Stimulated activated naive CD8-positive, alpha-beta T cell treated with anti-CD3 and anti-CD28 coated beads, Interleukin-15, Interleukin-2, amounts not matched to agents 100 ng/mL and 50 ng/mL, for 24 hours (primary cell): ENCODE data around the gene R3HDML.

Source experiments
- H3K27ac Mint-ChIP-seq: one replicate; pipeline ENCODE4 v1.8.0; 2021; ENCODE audit warnings: mild to moderate bottlenecking, mixed read lengths
- H3K27me3 Mint-ChIP-seq: one replicate; pipeline ENCODE4 v1.8.0; 2021; ENCODE audit warnings: mixed read lengths
- H3K36me3 Mint-ChIP-seq: one replicate; pipeline ENCODE4 v1.8.0; 2021; ENCODE audit warnings: low read depth, mixed read lengths
- H3K4me1 Mint-ChIP-seq: one replicate; pipeline ENCODE4 v1.8.0; 2021; ENCODE audit warnings: low read depth, mixed read lengths
- H3K4me3 Mint-ChIP-seq: one replicate; pipeline ENCODE4 v1.8.0; 2021; ENCODE audit warnings: mild to moderate bottlenecking, mixed read lengths
- H3K9me3 Mint-ChIP-seq: one replicate; pipeline ENCODE4 v1.8.0; 2021; ENCODE audit warnings: mixed read lengths

R3HDML gene

DNA sequence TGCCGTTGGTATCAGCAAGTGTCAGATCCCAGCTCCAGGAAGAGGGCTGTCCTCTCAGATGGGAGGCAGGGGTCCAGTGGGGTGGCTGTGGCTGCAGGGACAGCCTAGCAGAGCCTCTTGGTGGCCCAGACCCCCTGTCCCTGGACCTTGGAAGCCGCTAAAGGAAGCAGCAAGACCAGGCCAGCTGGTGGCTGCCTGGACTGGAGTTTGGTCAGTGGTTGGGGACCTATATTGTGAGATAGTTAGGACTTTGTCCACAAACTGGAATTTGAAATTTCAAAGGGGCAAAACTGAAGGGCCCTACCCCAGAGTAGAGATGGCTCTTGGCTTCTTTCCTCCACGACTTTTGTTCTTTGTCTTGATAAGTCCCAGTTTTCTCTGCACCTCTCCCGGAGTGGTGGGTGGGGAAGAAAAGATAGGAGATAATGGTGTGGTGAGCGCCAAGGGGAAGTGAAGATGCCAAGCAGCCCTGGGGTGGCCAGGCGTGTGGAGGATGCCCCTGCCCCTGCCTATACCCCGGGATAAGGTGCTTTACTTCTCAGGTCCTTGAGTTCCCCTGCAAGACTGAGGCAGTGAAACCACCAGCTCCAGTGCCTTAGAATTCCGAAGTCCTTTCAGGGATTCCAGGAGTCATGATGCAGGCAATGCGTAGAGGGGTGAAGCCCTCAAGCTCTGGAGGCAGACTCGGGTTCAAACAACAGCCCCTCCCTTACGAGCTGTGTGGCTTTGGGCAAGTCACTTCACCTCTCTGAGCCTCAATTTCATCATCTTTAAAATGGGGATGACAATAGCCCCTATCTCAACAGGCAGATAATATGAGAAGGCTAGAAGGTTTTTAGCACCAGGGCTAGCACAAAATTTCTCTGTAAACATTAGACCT, 58.9 kb downstream of the R3HDML start:
- Mint-ChIP-seq H3K4me3 (no peak overlapping the region), H3K36me3 (no peaks in the 10 kb centered on the region), H3K4me1 (no peaks in the 10 kb centered on the region), H3K9me3 (no peaks in the 10 kb centered on the region), H3K27me3 (no peaks in the 10 kb centered on the region), H3K27ac (no peak overlapping the region)

DNA sequence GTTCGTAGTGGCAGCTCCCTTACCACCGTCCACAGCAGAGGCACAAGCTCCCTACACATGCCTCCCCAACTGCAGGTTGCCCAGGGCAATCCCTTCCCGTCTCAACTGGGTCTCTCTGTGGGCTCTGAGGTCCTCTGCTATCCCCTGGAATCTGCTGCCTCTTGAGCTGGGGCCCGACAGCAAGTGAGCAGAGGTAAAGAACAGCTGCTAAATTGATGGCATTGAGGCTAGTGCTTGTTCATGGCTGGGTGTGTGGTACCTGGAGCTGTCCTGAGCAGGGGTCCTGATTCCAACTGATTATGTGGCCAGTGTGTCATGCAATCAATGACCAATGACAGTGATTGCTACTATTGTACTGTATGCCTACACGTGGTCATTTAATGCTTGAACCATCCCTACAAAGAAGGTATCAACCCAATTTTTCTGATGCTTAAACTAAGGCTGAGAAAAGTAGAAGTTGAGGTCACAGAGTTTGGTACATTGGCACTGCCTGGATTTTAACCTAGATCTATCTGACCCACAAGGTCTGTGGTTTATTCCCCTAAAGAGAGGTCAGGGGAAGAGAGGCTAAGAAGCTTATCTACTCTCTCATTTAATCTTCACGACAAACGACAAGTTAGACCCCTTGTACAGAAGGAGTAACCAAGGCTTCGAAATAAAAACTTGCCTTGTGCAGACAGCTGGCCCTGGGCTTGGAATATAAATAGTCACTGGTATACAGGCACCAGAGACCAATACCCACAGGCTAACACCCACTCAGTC, 59.7 kb downstream of the R3HDML start:
- Mint-ChIP-seq H3K27ac (no peak overlapping the region), H3K27me3 (no peaks in the 10 kb centered on the region), H3K9me3 (no peaks in the 10 kb centered on the region), H3K36me3 (no peaks in the 10 kb centered on the region), H3K4me1 (no peaks in the 10 kb centered on the region), H3K4me3 (no peak overlapping the region)

DNA sequence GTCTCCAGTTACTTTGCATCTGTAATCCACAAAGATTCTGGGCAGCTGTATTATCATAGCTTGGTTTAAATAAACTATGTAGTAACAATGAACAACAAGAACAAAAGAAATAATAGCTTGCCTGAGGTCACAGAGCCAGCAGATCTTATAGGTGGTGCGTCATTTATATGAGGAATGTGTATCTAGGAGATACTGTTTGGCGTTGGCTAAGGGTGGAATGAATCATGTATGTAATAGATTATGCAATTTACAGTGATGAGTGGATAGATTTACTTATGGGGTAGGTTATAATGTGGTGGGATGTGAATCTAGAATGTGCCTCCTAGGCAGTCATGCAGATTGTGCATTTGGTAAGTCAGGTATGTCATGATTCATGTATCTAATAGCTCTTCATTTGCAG, 61.5 kb downstream of the R3HDML start:
- Mint-ChIP-seq H3K4me3 (no peak overlapping the region), H3K36me3 (no peaks in the 10 kb centered on the region), H3K9me3 (no peaks in the 10 kb centered on the region), H3K27ac (no peak overlapping the region), H3K4me1 (no peaks in the 10 kb centered on the region), H3K27me3 (no peaks in the 10 kb centered on the region)

DNA sequence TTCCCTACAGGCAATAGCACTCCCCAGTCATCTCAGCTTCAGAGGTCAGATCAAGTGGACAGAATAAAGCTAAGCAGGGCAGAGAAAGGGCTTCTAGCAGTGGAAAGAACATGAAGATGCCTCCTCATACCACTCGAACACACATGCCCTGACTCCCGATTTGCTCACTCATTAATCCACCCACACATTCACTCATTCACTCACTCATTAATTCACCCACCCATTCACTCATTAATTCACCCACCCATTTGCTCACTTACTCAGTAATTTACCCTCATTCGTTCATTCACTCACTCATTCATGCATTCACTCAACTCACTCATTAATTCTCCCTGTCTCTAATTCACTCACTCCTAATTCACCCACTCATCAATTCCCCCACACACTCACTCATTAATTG, 62.6 kb downstream of the R3HDML start:
- Mint-ChIP-seq H3K4me3 (no peak overlapping the region), H3K27me3 (no peaks in the 10 kb centered on the region), H3K4me1 (no peaks in the 10 kb centered on the region), H3K27ac (no peak overlapping the region), H3K9me3 (no peaks in the 10 kb centered on the region), H3K36me3 (no peaks in the 10 kb centered on the region)

DNA sequence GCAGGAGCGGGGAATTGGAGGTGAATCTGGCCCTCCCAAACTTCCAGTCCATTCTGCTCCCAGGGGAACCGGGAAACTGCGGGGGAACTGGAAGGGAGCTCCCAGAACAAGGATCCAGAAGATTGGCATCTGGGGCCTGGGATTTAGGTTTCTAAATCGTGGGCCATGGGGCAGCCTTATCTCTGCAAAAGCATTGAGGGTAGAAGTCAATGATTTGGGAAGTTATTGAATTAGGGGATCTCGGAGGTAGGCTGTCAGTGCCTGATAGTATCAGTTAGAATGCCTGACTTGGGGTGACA, 63.8 kb downstream of the R3HDML start:
- Mint-ChIP-seq H3K4me3 (no peak overlapping the region), H3K4me1 (no peaks in the 10 kb centered on the region), H3K9me3 (no peaks in the 10 kb centered on the region), H3K27me3 (no peaks in the 10 kb centered on the region), H3K27ac (no peak overlapping the region), H3K36me3 (no peaks in the 10 kb centered on the region)
